NK-92 treated with Interleukin-12 subunit alpha and Interleukin-12 subunit beta, amount 100 ng/mL, for 24 hours (cell line): ENCODE data around the gene GP5.

ENCODE experiments used
- DNase-seq: peaks from one replicate; lab custom pipeline; 2025; lab: John Stamatoyannopoulos, UW

GP5 gene

DNA sequence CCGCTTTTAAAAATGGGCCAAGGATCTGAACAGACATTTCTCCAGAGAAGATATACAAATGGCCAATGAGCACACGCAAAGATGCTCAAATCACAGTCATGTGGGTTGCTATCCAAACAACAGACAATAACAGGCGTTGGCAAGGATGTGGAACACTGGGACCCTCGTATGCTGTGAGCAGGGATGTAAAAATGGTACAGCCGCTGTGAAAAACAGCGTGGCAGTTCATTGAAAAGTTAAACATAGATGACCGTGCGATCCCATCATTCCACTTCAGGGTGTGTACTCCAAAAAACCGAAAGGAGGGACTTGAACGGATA lies 22.9 kb downstream of the GP5 start:
- no peak for DNase-seq

DNA sequence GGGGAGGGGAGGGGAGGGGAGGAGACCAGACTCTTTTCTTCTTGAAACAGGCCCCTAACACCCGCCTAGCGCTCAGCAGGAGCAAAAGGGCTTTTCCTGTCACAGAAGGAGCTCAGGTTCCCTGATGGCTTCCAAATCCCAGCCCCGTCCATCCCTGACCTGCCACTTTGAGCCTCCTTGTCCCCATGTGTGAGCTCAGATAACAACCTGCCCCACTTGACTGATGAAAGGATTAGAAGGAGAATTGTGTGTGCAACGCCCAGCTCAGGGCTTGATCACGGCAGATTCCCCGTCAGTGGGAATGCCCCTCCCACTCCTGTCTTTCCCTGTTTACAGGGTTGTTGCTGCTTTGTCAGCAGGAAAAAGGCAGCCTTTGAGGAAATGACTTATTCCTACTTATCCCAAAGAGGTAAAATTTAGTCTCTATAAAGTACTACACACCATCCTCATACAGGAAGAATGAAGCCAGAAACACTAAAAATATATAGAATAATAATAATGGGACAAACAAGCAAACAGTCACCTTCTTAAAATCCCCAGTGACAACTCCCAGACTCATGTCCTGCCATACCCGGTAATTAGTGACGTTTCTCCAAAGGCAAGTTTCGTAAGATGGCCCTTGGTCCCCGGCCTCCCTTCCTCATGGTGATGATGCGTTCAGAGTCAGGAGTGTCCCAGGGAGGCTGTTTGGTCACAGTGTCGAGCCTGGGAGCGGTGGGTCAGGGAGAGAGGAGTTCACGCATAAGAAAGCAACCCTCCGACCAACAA lies 23.4 kb downstream of the GP5 start:
- no peak for DNase-seq

DNA sequence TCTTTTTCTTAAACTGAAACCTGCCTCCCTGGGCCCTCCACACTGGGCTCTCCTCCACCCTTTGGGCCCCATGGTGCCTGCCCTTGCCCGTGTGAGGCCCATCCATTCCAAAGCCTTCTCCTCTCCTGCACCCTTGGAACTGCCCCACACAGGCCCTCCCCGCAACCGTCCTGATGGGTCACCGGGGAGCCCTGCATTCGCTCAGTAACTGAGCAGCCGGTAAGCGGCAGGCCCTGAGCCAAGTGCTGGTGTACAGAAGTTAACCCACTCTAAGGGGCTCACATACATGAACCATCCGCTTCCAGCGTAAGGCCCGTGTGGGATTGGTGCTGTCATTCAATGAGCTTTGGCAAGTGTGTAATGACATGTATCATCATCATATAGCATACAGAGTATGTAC lies 24.1 kb downstream of the GP5 start:
- no peak for DNase-seq

DNA sequence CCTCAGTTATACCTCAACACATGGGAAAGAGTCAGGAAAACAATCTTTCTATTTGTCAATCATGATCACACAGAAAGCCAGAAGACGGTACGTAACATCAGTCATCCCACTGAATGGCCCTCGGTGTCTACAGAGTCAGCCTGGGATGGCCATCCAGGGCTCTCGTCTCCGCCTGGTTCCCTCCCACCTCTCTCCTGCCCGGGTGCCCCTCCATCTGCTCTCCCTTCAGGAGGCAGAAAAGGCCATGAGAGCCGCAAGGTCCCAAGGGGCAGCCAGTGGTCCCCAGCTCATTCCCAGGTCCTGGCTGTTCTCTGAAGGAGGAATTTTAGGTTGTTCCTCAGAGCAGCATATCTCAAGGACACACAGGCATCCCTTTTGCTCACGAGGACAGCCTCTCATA lies 25.2 kb downstream of the GP5 start:
- no peak for DNase-seq

DNA sequence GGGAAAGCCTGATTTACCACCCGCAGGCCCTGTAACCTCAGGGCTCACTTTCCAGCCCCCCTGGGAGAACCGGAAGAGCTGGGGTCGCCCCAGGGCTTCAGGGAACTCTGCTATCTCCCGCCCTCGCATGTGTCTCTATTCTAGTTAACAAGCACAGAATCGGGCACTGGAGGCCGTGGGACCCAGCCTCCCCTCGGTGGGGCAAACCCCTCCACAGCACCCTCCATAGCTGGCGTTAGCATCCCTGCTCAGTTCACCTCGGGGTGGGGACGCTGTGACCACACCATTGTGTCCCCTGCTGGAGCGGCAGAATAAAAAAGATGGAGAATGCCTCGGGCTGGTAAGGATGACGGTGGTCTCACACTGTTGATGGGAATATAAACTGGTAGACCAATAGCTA lies 26.0 kb downstream of the GP5 start:
- no peak for DNase-seq

DNA sequence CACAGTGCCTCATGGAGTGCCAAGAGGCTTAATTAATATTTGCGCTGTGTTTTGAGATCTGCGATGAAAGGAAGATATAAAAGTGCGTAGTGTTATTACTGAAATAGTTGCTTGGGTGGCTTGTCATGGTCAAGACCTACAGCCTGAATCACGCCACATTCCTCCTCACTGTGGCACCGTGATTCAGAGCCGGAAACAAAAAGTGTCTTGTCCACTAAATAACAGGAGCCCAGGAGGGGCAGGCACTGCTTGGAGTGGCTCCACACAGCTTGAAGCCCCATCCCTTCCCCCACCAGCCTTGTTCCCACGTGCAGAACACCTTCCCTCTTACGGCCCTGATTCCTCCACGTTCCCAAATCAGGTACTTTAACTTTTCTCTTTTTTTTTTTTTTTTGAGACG lies 28.3 kb downstream of the GP5 start:
- no peak for DNase-seq

DNA sequence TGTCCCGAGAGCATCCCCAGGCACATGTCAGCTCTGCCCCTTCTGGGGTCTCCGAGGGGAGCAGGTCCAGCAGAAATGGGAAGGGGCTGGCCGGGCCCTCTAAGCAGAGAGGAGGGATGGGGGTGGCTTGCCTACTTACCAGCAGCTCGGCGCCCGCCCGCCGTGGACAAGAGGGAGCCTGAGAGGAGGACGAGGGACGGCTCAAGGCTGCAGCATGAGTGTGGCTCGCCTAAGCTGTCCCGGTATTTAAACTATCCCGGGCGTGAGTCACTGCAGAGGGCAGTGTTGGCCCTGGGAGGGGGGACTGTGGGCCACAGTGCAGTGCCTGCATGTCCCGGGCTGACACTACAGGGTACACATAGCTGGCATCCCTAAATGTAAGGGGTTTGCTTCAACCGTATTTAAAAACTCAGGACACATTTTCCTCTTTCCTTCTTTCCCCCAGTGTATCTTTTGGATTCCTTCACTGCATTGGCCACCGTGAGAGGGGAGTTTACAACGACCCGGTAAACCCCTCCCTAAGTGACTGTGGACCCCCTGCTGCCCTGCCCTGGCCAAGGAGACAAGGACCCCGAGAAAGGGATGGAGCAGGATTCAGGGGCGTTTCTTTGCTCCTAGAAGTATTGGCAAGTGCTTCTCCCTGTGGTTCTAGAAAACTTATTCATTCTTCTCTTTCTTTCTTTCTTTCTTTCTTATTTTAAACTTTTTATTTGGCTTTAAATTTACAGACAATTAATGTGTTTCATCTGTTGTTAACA lies 29.4 kb downstream of the GP5 start, which contains the start of gene LRRC15:
Gene LRRC15 (minus strand): TSS at position 222 of the 758 bp plus-strand sequence. CDS start 8,700 bp downstream, outside the sequence.
- no peak for DNase-seq

DNA sequence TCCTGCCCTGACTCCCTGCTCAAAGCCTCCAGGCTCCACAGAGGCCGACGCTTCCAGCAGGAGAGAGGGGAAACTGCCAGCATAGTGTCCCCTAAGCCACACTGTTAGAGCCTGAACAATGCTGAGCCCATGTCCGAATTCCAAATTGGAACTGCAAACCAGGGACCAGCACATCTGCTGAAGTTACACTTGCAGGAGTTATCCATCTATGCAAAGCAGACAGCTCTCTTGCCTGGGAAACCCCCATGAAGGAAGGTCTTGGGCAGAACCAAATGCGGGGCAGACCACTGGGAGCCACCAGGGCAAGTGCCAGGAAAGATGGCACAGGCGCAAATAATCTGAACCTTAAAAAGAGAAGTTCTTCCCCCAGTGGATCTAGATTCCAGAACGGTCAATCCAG lies 30.1 kb downstream of the GP5 start:
- DNase-seq: no peak

DNA sequence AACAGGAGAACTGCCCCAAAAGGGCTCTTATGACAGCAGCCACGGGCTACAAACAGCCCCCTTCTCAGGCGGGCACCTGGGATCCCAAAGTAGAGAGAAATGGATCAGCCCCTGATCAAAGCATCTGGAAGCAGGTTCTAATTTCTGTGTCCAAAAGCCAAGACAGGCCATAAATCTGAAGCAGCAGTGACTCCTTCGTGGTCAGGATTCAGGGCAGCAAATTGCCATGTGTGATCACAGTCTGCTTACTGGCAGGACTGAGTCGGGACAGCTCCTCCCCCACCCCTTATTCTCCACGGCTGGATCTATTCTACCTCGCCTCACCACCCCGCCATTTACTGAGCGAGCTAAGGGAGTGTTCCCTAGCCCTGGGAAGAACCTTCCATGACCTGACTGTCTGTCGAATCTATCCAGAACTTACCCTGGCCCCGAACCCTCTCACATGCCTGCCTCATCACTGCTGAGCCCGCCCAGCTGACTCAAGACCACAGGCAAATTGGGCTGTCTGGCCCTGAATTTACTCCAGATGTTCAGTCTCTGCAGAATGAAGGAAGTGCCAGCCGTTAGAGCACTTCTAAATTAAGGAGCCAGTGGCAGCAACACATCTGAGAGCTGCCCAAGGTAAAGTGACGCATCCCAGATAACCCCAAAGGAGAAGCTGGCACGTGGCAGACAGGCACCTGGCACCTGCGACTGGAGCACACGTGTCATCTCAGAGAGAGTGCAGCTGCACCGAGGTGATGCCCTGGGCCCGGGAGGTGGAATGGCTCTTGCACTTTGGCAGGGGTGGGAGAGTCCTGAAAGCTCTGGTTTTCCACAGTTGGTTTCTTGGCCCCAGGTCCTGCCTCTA lies 30.8 kb downstream of the GP5 start:
- no peak for DNase-seq

DNA sequence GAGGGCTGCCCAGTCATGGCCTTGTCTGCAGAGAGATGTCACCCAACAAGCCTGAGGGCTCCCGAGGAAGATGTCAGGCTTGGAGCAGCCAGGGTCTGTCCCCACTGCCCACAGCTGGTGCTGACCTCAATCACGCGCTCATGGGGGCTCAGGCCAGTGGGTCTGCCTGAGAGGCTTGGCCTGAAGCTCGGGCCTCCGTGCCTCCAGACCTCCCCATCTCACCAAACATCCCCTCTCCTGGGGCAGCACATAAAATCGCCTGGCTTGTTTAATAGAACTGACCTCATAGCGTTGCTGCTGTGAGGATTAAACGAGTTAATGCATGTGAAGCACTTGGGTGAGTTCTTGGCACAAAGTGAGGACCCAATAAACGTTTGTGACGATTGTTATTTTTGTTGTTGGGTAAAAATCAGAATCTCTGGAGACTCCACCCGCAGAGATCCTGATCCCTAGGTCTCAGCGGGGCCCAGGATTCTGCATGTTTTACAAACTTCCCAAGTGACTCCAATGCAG lies 33.0 kb downstream of the GP5 start:
- no peak for DNase-seq

DNA sequence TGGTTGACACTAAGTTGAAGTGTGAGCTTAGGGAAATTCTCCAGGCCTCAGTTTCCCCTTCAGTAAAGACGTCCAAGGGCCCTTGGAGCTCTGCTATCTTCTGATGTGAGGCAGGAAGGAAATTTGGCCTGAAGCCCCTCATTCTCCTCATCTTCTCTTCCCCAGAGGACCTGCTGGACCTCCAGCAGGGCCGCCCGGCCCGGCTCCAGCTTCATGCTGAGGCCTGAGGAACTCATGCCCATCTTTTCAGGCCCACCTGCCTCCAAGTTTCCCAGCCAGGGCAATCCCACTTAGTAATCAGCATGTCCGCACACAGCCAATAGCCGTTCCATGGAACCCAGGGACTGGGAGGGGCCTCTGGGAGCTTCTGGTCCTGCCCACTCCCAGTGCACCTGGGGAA lies 33.5 kb downstream of the GP5 start:
- DNase-seq: no peak

DNA sequence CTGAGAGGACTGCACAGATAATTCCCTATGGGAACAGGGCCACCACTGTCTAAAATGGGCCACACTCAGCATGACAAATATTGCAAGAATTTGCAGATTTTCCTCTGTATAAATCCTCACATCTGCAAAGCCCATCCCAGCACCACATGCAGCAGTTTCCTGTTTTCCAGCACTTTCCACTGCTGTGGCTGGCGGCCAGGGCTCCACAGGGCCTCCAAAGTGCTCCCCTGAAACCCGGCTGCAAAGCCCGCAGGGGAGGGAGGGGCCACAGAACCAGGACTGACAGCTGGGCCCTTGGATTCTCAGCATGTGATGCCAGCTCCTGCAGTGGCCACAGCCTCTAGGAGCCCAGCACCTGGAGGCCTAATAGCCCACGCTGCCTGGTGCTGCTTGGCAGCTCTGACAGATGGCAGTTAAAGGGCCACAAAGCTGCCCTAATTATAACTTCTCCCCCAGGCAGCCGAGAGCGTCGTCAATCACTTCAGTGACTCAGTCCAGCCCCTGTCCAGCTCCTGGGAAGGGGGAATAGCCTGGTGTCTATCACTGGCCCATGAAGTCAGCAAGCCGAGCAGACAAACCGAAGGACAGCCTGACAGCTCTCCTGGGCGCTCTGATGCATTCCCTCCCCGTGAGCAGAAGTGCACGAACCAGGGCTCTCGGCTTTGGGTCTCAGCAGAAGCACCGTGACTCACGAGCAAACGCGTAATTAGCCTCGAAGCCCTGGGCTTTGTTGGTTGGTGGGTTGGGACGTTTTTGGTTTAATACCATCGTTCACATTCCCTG lies 34.2 kb downstream of the GP5 start:
- no peak for DNase-seq

DNA sequence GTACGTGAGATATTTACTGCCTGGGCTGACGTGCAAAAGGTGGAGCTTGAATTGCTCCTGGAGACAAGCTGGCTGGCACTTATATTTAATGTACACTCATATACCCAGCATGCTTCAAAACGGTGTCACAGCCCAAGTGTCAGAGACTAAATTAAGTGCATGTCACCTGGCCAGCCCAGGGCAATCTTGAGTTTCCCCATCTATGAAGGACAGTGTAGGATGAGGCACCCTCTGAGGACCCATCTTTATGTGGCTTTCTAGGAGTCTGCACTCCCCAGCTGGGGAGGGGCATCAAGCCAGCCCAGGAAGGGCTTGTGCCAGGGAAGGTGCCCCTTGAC lies 34.8 kb downstream of the GP5 start:
- DNase-seq: no peak

DNA sequence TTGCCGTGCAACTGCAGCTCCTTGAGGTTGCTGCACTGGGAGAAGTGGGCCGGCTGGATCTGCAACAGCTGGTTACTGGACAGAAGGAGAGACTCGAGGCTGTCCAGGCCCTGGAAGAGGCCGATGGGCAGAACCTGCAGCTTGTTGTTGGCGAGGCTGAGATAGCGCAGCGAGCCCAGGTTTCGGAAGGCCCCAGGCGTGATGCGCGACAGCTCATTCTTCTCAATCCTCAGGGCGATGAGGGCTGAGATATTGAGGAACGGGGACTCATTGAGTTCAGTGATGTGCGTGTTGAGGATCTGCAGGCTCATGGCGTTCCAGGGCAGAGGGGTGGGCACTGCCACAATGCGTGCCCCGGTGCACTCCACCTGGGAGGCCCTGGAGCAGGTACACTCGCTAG lies 38.5 kb downstream of the GP5 start:
- DNase-seq: no peak

DNA sequence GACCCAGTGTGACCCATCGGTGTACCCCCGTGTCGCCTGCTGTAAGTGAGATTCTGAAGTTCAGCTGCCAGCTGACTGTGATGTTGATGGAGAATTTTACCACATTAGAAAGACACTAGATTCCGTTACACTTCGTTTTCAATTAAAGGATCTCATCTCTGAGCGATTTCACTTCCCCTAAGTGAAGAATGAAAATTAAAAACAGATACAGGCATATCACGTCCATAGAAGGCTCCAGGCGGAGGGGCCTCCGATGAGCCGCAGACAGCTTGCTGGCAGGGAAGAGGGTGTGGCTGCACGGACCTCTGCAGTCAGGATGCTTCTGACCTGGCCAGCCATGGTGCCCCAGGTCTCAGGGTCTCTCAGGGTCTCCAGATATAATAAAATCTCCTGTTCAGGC lies 41.4 kb downstream of the GP5 start:
- no peak for DNase-seq

DNA sequence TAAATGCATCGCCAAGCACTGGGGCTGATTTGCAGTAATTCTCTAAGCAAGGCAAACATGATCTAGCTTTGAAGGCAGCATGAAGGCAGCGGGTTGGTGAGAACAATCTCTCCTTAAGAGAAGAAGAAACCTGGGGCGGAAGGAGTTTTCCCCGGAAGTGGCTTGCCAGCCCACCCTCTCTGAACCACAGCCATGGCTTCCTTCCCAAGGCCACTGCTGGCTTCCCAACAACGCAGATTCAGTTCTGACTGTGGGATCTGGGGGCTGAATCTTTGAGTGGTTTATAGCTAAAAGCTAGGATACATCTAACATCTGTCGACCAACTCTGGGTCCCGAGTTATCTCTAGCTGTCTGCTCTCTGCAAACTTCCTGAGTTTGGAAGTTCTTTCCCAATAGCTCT lies 43.7 kb downstream of the GP5 start:
- DNase-seq: no peak

DNA sequence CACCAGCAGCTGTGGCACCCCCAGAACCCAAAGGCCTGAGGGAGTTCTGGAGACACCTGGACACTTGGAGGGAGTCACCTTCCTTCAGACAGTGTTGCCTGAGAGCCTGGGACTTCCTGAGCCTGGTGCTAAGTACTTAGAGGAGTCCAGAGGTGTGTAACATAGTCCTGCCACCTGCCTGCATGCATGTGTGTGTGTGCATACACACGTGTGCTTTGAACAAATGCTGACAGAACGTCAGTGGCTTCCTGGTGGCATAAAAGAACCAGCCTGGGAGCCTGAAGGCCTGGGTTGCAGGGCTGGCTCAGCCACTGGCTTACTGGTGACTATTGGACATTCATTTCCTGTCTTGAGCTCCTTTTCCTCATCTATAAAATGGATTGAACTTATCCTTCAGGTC lies 44.8 kb downstream of the GP5 start:
- DNase-seq: no peak

DNA sequence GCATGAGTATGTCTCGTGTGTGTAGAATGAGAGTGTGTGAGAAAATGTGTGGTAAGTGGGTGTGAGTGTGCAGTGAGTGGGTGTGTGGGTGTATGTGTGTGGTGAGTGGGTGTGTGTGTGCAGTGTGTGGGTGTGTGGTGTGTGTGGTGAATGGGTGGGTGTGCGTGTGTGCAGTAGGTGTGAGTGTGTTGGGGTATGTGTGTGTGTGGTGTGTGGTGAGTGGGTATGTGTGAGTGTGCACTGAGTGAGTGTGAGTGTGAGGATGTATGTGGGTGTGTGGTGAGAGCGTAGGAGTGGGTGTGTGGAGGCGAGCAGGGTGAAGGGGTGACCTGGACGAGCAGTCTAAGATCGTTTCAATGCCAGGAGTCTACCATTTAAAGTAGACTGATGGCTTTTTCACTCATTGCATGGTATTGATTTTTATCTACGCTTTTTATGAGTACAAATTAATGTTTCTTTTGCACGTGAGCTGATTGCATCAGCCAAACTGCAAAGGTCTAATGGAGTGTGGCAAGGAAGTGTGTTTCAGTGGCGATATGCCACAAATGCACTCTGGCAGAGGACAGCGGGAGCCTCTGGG lies 46.3 kb downstream of the GP5 start:
- DNase-seq: no peak

DNA sequence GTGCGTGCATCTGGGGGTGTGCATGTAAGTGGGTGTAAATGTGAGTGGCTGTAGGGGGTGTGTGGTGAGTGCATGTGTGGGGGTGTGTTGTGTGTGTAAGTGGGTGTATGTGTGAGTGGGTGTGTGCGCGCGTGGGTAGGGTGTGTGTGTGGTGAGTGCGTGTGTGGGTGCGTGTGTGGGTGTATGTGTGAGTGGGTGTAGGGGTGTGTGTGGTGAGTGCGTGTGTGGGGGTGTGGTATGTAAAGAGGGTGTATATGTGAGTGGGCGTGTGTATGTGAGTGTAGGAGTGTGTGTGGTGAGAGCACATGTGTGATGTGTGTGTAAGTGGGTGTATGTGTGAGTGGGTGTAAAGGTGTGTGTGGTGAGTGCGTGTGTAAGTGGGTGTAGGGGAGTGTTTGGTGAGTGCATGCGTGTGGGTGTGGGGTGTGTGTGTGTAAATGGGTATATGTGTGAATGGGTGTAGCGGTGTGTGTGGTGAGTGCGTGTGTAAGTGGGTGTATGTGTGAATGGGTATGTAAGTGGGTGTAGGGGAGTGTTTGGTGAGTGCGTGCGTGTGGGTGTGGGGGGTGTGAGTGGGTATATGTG lies 47.0 kb downstream of the GP5 start:
- DNase-seq: no peak

DNA sequence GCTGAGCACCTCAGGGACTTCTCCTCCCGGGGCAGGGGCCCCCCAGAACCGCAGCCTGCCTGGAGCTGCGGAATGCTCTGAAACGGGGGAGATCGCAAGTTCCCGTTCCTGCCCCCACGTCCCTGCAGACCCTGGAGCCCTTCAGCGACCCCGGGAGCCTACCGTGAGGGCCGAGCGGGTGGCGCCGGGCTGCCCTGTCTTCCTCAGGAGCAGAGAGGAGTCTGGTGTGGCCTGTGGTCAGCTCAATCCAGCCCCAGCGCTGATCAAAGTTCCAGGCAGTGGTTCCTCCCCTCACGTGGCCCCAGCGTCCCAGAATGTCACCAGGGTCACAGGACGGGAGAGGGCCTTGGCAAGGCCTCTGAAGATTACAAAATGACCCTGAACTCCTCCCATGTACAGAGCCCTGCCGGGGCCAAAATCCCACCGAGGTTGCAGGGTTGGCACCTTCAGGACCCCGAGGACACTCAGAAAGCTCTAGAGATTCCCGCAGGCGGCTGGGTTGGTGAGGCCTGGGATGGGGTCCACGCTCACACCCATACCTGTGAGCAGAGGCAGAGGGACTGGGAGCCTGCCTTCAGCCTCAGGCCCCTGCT lies 47.9 kb downstream of the GP5 start, which contains the start of gene CPN2:
Gene CPN2 (minus strand): TSS at position 249 of the 593 bp plus-strand sequence. CDS start 8,626 bp downstream, outside the sequence.
- DNase-seq: no peak

DNA sequence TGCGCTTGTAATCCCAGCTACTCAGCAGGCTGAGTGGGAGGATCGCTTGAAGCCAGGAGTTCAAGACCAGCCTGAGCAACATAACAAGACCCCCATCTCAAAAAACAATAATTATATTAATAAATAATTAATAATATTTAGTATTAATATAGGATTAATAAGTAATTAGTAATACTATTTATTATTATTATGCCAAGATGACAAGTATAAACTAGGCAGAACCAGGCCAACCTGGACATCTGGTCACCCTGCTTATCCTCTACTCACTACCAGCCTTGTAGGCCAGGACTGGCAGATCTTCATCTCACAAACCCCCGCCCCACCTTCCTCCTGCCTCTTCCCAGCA lies 48.4 kb downstream of the GP5 start:
- DNase-seq: no peak
